ENCODE data around the gene NDUFA8.
"Not testable (repeated sequence)": the region's sequence is repeated elsewhere in the genome, so short reads cannot be mapped to it uniquely, and the experiment has no call there.

Gene NDUFA8

DNA sequence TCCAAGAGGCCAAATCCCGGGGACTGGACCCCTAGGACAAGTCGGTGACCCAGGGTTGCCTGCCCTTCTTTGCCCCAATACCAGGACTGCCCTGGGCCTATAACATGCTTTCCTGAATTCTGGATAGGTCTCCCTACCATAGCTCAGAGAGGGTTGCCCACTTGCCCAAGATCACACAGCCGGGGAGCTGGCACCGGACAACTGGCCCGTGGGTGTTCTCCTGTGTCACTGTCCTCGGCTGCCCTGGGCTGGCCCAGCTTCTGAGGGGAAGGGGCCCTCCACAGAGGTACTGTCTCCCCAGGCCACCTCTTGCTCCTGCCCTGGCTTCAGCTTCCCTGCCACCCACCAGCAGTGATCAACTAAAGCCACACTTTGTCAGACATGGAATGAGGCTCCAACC, 37.6 kb downstream of the NDUFA8 start:
- no peak for DNase-seq (ENCODE audit: low spot score)
- CTCF ChIA-PET, result interaction anchor here (0.6 to 10.5 kb wide), 12 partner anchors 13 to 706 kb away, joined by 3 to 99 read pairs (median 6); no protein-coding TSS in a partner anchor
- POLR2A ChIA-PET (ENCODE audit: low non-redundant PET), result no interaction called here
- TF ChIP-seq, protein P1, sequence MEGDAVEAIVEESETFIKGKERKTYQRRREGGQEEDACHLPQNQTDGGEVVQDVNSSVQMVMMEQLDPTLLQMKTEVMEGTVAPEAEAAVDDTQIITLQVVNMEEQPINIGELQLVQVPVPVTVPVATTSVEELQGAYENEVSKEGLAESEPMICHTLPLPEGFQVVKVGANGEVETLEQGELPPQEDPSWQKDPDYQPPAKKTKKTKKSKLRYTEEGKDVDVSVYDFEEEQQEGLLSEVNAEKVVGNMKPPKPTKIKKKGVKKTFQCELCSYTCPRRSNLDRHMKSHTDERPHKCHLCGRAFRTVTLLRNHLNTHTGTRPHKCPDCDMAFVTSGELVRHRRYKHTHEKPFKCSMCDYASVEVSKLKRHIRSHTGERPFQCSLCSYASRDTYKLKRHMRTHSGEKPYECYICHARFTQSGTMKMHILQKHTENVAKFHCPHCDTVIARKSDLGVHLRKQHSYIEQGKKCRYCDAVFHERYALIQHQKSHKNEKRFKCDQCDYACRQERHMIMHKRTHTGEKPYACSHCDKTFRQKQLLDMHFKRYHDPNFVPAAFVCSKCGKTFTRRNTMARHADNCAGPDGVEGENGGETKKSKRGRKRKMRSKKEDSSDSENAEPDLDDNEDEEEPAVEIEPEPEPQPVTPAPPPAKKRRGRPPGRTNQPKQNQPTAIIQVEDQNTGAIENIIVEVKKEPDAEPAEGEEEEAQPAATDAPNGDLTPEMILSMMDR (conservative IDR thresholded peaks at IDR 0.05; ENCODE audit: low read depth), result no peak
- H3K27ac ChIP-seq, result no peak overlapping the region

DNA sequence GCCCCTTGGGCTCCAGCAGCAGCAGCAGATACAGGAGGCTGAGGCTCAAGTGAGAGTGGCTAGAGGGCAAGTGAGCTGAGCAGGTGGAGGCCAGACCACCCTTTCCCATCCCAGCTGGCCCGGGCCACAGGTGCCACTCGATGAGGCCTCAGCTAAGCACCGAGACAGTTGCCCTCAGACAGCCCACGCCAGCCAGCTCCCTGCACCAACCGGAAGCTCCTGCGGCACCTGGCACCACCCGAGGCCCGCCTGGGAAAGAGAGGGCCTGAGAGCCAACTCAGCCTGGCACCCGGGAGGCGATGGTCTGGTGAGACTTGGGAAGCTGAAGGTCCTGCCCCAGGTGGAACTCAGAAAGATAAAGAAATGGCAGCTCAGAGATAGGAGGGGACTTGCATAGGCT, 38.2 kb downstream of the NDUFA8 start:
- POLR2A ChIA-PET (ENCODE audit: low non-redundant PET), result no interaction called here
- no peak for DNase-seq (ENCODE audit: low spot score)
- CTCF ChIA-PET, result interaction anchor here (2.3 to 10.5 kb wide), 2 partner anchors 24 to 229 kb away, joined by 17 to 99 read pairs; no protein-coding TSS in a partner anchor
- TF ChIP-seq, protein P1 (conservative IDR thresholded peaks at IDR 0.05; ENCODE audit: low read depth), result no peak
- no peak overlapping the region for H3K27ac ChIP-seq

DNA sequence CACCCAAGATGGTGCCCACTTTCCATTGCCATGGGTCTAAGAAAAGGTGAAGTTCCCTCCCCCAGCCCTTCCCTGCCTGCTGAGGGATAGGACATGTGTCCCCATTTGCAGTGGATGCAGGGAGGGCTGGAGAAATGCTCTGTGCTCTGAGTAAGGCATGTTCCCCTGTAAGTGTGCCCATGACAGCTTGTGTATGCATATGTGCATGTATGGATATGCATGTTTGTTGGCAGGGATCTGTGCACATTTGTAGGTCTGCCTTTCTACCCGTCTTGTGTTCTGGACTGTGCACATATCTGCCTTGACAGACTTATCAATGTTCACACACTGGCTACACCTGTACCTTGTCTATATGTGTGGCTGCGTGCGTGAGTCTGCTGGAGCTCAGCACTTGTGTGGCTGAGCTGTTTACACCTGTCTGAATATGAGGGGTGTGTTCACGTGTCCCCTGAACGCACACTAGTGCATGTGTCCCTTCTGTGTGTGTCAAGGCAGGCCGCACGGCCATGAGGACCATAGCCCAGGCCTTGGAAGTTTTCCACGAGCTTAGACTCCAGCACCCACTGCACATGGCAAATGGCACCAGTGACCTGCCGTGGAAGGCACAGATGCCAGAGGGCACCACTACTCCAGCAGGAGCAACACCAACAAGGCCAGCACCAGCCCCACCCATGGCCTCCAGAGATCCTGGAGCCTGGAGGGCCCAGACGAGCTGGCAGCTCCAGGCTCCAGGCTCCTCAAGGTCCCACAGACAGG, 39.1 kb downstream of the NDUFA8 start:
- POLR2A ChIA-PET (ENCODE audit: low non-redundant PET), result no interaction called here
- CTCF ChIA-PET, result interaction anchor here (1.0 to 10.5 kb wide), 2 partner anchors 23 to 71 kb away, joined by 3 to 99 read pairs; no protein-coding TSS in a partner anchor
- TF ChIP-seq, protein P1 (conservative IDR thresholded peaks at IDR 0.05; ENCODE audit: low read depth), result no peak
- no peak for DNase-seq (ENCODE audit: low spot score)
- H3K27ac ChIP-seq, result no peak overlapping the region

DNA sequence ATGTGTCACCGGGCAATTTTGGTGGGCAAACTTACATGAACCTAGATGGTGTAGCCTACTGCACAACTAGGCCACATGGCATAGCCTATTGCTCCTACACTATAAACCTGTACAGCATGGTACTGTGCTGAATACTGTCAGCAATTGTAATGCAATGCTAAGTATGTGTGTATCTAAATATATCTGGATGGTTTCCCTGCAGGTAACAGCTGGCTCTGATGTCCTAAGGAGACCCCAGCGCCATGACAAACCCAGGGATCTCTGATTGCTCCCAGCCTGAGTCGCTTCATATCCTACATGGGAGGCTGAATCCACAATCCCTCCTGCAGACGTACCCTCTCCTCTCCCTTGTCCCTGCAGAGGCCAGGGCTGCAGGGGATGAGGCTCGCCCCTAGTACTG, 39.9 kb downstream of the NDUFA8 start:
- no peak overlapping the region for H3K27ac ChIP-seq
- DNase-seq (ENCODE audit: low spot score), result no peak
- TF ChIP-seq, protein P1 (conservative IDR thresholded peaks at IDR 0.05; ENCODE audit: low read depth), result no peak
- ChIA-PET POLR2A (ENCODE audit: low non-redundant PET) (no interaction called here), CTCF (interaction anchor here (1.0 to 10.5 kb wide), 2 partner anchors 22 to 71 kb away, joined by 3 to 99 read pairs; no protein-coding TSS in a partner anchor)

DNA sequence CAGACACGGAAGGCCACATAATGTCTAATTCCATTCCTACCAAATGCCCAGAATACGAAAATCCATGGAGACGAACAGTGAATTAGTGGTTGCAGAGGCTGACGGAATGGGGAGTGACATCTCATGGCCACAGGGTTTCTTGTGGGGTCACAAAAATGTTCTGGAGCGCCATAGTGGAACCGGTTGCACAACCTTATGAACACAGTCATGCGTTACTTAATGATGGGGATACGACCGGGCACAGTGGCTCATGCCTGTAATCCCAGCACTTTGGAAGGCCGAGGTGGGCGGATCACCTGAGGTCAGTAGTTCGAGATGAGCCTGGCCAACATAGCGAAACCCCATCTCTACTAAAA, 40.4 kb downstream of the NDUFA8 start:
- no peak overlapping the region for H3K27ac ChIP-seq
- POLR2A ChIA-PET (ENCODE audit: low non-redundant PET), result no interaction called here
- TF ChIP-seq, protein P1 (conservative IDR thresholded peaks at IDR 0.05; ENCODE audit: low read depth), result no peak
- CTCF ChIA-PET, result interaction anchor here (10.5 kb wide), 1 partner anchor 22 kb away, joined by 99 read pairs; no protein-coding TSS in a partner anchor
- DNase-seq (ENCODE audit: low spot score), result no peak

DNA sequence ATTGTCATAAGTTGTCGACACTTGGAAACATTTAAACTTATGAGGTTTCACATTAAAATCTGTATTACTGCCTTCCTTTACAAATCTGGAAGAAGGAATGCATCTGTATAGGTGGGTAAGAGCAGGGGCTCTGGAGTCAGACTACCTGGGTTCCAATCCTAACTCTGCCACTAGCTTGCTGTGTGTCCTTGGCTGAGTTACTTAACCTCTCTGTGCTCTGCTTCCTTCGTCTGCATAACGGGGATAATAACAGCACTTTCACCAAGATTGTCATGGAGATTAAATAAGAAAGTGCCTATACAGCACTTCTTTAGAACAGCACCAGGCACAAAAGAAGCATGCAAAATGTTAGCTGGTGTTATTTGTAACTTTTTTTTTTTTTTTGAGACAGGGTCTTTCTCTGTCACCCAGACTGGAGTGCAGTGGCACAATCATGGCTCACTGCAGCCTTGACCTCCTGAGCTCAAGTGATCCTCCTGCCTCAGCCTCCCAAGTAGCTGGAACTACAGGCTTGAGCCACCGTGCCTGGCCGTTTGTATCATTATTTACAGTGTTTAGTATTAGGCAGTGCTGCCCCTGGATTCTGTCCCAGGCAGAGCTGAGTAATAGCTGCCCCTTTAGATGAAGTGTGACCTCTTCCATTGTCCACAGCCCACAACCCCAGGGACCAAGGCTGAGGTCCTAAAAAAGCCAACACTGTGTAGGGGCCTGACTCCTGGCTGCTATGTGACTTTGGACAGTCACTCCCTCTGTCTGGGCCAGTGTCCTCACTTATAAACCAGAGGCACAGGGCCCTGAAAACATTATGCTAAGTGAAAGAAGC, 41.0 kb downstream of the NDUFA8 start:
- DNase-seq (ENCODE audit: low spot score), result no peak
- CTCF ChIA-PET, result interaction anchor here (10.5 kb wide), 1 partner anchor 21 kb away, joined by 99 read pairs; no protein-coding TSS in a partner anchor
- POLR2A ChIA-PET (ENCODE audit: low non-redundant PET), result no interaction called here

DNA sequence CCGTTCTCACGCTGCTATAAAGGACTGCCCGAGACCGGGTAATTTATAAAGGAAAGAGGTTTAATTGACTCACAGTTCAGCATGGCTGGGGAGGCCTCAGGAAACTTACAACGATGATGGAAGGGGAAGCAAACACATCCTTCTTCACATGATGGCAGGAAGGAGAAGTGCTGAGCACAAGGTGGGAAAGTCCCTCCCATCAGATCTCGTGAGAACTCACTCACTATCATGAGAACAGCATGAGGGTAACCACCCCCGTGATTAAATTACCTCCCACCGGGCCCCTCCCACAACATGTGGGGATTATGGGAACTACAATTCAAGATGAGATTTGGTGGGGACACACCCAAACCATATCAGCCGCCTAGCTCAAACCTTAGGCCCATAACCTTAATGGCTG, 42.3 kb downstream of the NDUFA8 start:
- CTCF ChIA-PET, result interaction anchor here (1.1 to 1.3 kb wide), 2 partner anchors 18 to 19 kb away, joined by 3 to 6 read pairs; no protein-coding TSS in a partner anchor
- POLR2A ChIA-PET (ENCODE audit: low non-redundant PET); H3K27ac ChIP-seq; DNase-seq (ENCODE audit: low spot score): not testable (repeated sequence)

More for the DNA sequence above, 41.0 kb downstream of the NDUFA8 start:
- H3K27ac ChIP-seq, result no peak overlapping the region
- TF ChIP-seq, protein P1 (conservative IDR thresholded peaks at IDR 0.05; ENCODE audit: low read depth), result no peak

Data from RWPE1 (cell line).